H9 (cell line): ENCODE results near the gene FA2H. TPM values are rescaled to one million over a fixed set of nuclear protein-coding genes. Genes with fewer than 3 reads are reported as not detected.

ENCODE experiments used
- DNase-seq: peaks from one replicate; pipeline ENCODE4 v3.0.0-alpha.2; 2017
- H2AFZ ChIP-seq: one replicate; pipeline ENCODE4 v1.6.1; 2013; ENCODE audit warnings: mild to moderate bottlenecking, low read length, control low read depth, moderate library complexity
- H2AK5ac ChIP-seq: 2 replicates; pipeline ENCODE4 v1.6.1; 2013; ENCODE audit warnings: low read length, control low read depth, mixed read lengths; ENCODE audit not compliant: insufficient read length
- H2BK120ac ChIP-seq: one replicate; pipeline ENCODE4 v1.6.1; 2013; ENCODE audit warnings: low read depth, mild to moderate bottlenecking, low read length, control low read depth, inconsistent platforms; ENCODE audit not compliant: poor library complexity, severe bottlenecking
- H2BK12ac ChIP-seq: 2 replicates; pipeline ENCODE4 v1.6.1; 2013; ENCODE audit warnings: low read length, control low read depth, mixed read lengths, low read depth; ENCODE audit not compliant: insufficient read length
- H2BK15ac ChIP-seq: 2 replicates; pipeline ENCODE4 v1.6.1; 2013; ENCODE audit warnings: low read depth, low read length, control low read depth
- H2BK20ac ChIP-seq: one replicate; pipeline ENCODE4 v1.6.1; 2013; ENCODE audit warnings: low read depth, mild to moderate bottlenecking, low read length, control low read depth, inconsistent platforms; ENCODE audit not compliant: poor library complexity, severe bottlenecking
- H2BK5ac ChIP-seq: 2 replicates; pipeline ENCODE4 v1.6.1; 2013; ENCODE audit warnings: low read length, control low read depth, mixed read lengths; ENCODE audit not compliant: insufficient read length
- H3K14ac ChIP-seq: 2 replicates; pipeline ENCODE4 v1.6.1; 2013; ENCODE audit warnings: low read length, control low read depth; ENCODE audit not compliant: insufficient read depth
- H3K18ac ChIP-seq: 2 replicates; pipeline ENCODE4 v1.6.1; 2013; ENCODE audit warnings: low read depth, mild to moderate bottlenecking, mixed read lengths, low read length, control low read depth; ENCODE audit not compliant: insufficient read length
- H3K23ac ChIP-seq: 2 replicates; pipeline ENCODE4 v1.6.1; 2013; ENCODE audit warnings: low read length, control low read depth, mixed read lengths, low read depth; ENCODE audit not compliant: insufficient read length
- H3K23me2 ChIP-seq: 2 replicates; pipeline ENCODE4 v1.6.1; 2013; ENCODE audit warnings: low read depth, mild to moderate bottlenecking, mixed read lengths, low read length, control low read depth; ENCODE audit not compliant: insufficient read length, poor library complexity, severe bottlenecking
- H3K27ac ChIP-seq: 2 replicates; pipeline ENCODE4 v1.5.1; 2013; ENCODE audit warnings: low read length, control low read depth, mixed read lengths, low read depth; ENCODE audit not compliant: insufficient read length
- H3K27me3 ChIP-seq: 2 replicates; pipeline ENCODE4 v1.6.1; 2013; ENCODE audit warnings: low read length, control low read depth, inconsistent platforms; ENCODE audit not compliant: insufficient read depth
- H3K4ac ChIP-seq: 2 replicates; pipeline ENCODE4 v1.6.1; 2013; ENCODE audit warnings: low read depth, mild to moderate bottlenecking, control low read depth, inconsistent platforms, low read length, moderate library complexity
- H3K4me1 ChIP-seq: 2 replicates; pipeline ENCODE4 v1.6.1; 2013; ENCODE audit warnings: low read length, control low read depth, inconsistent platforms; ENCODE audit not compliant: insufficient read depth
- H3K4me2 ChIP-seq: 2 replicates; pipeline ENCODE4 v1.6.1; 2013; ENCODE audit warnings: low read length, control low read depth, mixed read lengths; ENCODE audit not compliant: insufficient read length, insufficient read depth
- H3K56ac ChIP-seq: 2 replicates; pipeline ENCODE4 v1.6.1; 2013; ENCODE audit warnings: low read depth, mild to moderate bottlenecking, mixed read lengths, low read length, control low read depth; ENCODE audit not compliant: insufficient read length
- H3K79me1 ChIP-seq: 2 replicates; pipeline ENCODE4 v1.6.1; 2013; ENCODE audit warnings: low read depth, mild to moderate bottlenecking, moderate library complexity, low read length, control low read depth, inconsistent platforms; ENCODE audit not compliant: insufficient read depth, poor library complexity, severe bottlenecking
- H3K79me2 ChIP-seq: 2 replicates; pipeline ENCODE4 v1.6.1; 2013; ENCODE audit warnings: low read length, control low read depth, inconsistent platforms; ENCODE audit not compliant: insufficient read depth
- H3K9ac ChIP-seq: 2 replicates; pipeline ENCODE4 v1.6.1; 2013; ENCODE audit warnings: low read length, control low read depth, mixed read lengths; ENCODE audit not compliant: insufficient read length; ENCODE audit errors: extremely low read depth
- H3K9me3 ChIP-seq: one replicate; pipeline ENCODE4 v1.6.1; 2013; ENCODE audit warnings: low read depth, low read length, inconsistent platforms; ENCODE audit not compliant: control insufficient read depth
- H3T11ph ChIP-seq: one replicate; pipeline ENCODE4 v1.6.1; 2013; ENCODE audit warnings: mild to moderate bottlenecking, low read length, control low read depth, inconsistent platforms
- H4K20me1 ChIP-seq: one replicate; pipeline ENCODE4 v1.6.1; 2013; ENCODE audit not compliant: control insufficient read depth, insufficient read length, insufficient read depth
- H4K5ac ChIP-seq: 2 replicates; pipeline ENCODE4 v1.6.1; 2013; ENCODE audit warnings: low read depth, mild to moderate bottlenecking, mixed read lengths, low read length, control low read depth; ENCODE audit not compliant: insufficient read length
- H4K8ac ChIP-seq: replicated peaks from 2 replicates; pipeline ENCODE4 v1.6.1; 2013; ENCODE audit warnings: low read length, control low read depth, mixed read lengths, low read depth; ENCODE audit not compliant: insufficient read length
- H4K91ac ChIP-seq: 2 replicates; pipeline ENCODE4 v1.6.1; 2013; ENCODE audit warnings: low read depth, mild to moderate bottlenecking, moderate library complexity, mixed read lengths, low read length, control low read depth; ENCODE audit not compliant: insufficient read length
- H3K27ac Mint-ChIP-seq, 3 experiments: 2 replicates in 2 of 3; 3 replicates in 1 of 3; pipeline ENCODE4 v1.8.0; 2020 to 2021; ENCODE audit warnings: mixed read lengths in 3 of 3, mild to moderate bottlenecking in 1 of 3, moderate library complexity in 1 of 3
- H3K27me3 Mint-ChIP-seq: 2 replicates; pipeline ENCODE4 v1.8.0; 2021; ENCODE audit warnings: low read depth, mild to moderate bottlenecking, moderate library complexity, mixed read lengths
- H3K36me3 Mint-ChIP-seq, 3 experiments: 2 replicates in 2 of 3; 3 replicates in 1 of 3; pipeline ENCODE4 v1.8.0; 2020 to 2021; ENCODE audit warnings: low read depth in 3 of 3, mixed read lengths in 3 of 3; ENCODE audit not compliant: insufficient read depth in 1 of 3
- H3K4me1 Mint-ChIP-seq, 2 experiments: 2 replicates each; pipeline ENCODE4 v1.8.0; 2020; ENCODE audit warnings: mixed read lengths in 2 of 2
- H3K4me3 Mint-ChIP-seq, 2 experiments: 2 replicates in 1 of 2; 3 replicates in 1 of 2; pipeline ENCODE4 v1.8.0; 2020 to 2021; ENCODE audit warnings: mild to moderate bottlenecking in 2 of 2, mixed read lengths in 2 of 2, moderate library complexity in 1 of 2
- H3K9me3 Mint-ChIP-seq, 2 experiments: 2 replicates in 1 of 2; 3 replicates in 1 of 2; pipeline ENCODE4 v1.8.0; 2020; ENCODE audit warnings: mild to moderate bottlenecking in 2 of 2, mixed read lengths in 2 of 2, moderate library complexity in 1 of 2
- CTCF ChIP-seq: fragments of 200-600 bp; sonication (generic); conservative IDR thresholded peaks from 3 replicates; pipeline ENCODE4 v1.8.0; 2021; ENCODE audit warnings: antibody characterized with exemption, mild to moderate bottlenecking
- WGBS: extraction: QIAGEN DNeasy Blood & Tissue Kit; methylation state at CpG from one replicate; pipeline ENCODE4 v1.1.7; 2013; ENCODE audit warnings: missing lambda C conversion rate, low lambda C conversion rate, mixed read lengths; ENCODE audit not compliant: insufficient read length; ENCODE audit errors: extremely low coverage; 5-methylcytosine and 5-hydroxymethylcytosine counted together
- total RNA-seq: library from RNA; stranded (reverse); gene quantifications from 2 replicates; pipeline ENCODE4 v1.2.1, GENCODE V29; 2021

The FA2H gene
- total RNA-seq, 1 experiment from 2014 or later = 25.1 TPM

- no peak overlapping the region for H2AFZ ChIP-seq
These were observed 38.6 kb upstream of the FA2H start for GRCh38 chr16:74813109-74813641.

More at GRCh38 chr16:74813109-74813641, 38.6 kb upstream of the FA2H start:
- no peaks in the 10 kb centered on the region for H3K79me2 ChIP-seq
- peak; percentile 95 for DNase-seq
- no peak overlapping the region for H3K4ac ChIP-seq
- no peak overlapping the region for H2AK5ac ChIP-seq
- H3K9ac ChIP-seq = no peak overlapping the region
- peaks cover 3% of the 10 kb centered on the region for H4K20me1 ChIP-seq
- no peak overlapping the region for H2BK5ac ChIP-seq
- Mint-ChIP-seq H3K4me1 (peaks cover 37 to 47% of the 10 kb centered on the region in 2 experiments), H3K9me3 (peaks cover 20 to 25% of the 10 kb centered on the region in 2 experiments), H3K27me3 (peaks cover 14% of the 10 kb centered on the region), H3K36me3 (peaks cover under 1 to 21% (median 15%) of the 10 kb centered on the region in 3 experiments; a peak in 6 of 7 replicates), H3K4me3 (no peak overlapping the region), H3K27ac (no peak overlapping the region)
- H3K14ac ChIP-seq = no peak overlapping the region
- H3K27me3 ChIP-seq = peaks cover 6% of the 10 kb centered on the region; the same call in 1 of the 2 replicates
- TF ChIP-seq CTCF = peak; percentile 98
- H3K27ac ChIP-seq = no peak overlapping the region
- no peak overlapping the region for H4K91ac ChIP-seq
- H3K4me1 ChIP-seq = no peaks in the 10 kb centered on the region; the same call in 1 of the 2 replicates
- H3K23me2 ChIP-seq = no peaks in the 10 kb centered on the region
- H4K5ac ChIP-seq = no peak overlapping the region
- no peak overlapping the region for H3K4me2 ChIP-seq
- H2BK120ac ChIP-seq = no peak overlapping the region
- no peak overlapping the region for H2BK20ac ChIP-seq
- H3K23ac ChIP-seq = no peak overlapping the region
- H3K9me3 ChIP-seq = no peaks in the 10 kb centered on the region
- H4K8ac ChIP-seq = no peak overlapping the region
- H3K56ac ChIP-seq = no peak overlapping the region
- H2BK15ac ChIP-seq = no peak overlapping the region
- no peak overlapping the region for H2BK12ac ChIP-seq
- H3K18ac ChIP-seq = no peak overlapping the region
- no CpG with 5 or more reads among the region's 25 CpGs for WGBS
- H3K79me1 ChIP-seq = no peaks in the 10 kb centered on the region
- H3T11ph ChIP-seq = no peak overlapping the region
